ENCODE measurements around the gene BDKRB1.

The BDKRB1 gene

GRCh38 chr14:96287856-96288255 lies 31.8 kb downstream of the BDKRB1 start:
- no peaks in the 10 kb centered on the region for H3K9me3 ChIP-seq (ENCODE audit: control insufficient read depth in 1 of 2, low read length in 2 of 2)
- H3K4me3 ChIP-seq (ENCODE audit: low read depth in 1 of 2, low read length in 2 of 2), result no peak overlapping the region
- H3K4me1 ChIP-seq (ENCODE audit: control insufficient read depth in 1 of 2, insufficient read depth in 2 of 2, low read length in 2 of 2), result no peaks in the 10 kb centered on the region
- no peak overlapping the region for H3K27ac ChIP-seq (ENCODE audit: low read depth, low read length)
- H3K27me3 ChIP-seq (ENCODE audit: control insufficient read depth in 1 of 2, insufficient read depth in 2 of 2, low read length in 2 of 2), result no peaks in the 10 kb centered on the region
- no peak overlapping the region for H3K9ac ChIP-seq (ENCODE audit: low read depth in 1 of 2, low read length in 2 of 2)
- peaks cover 12 to 50% of the 10 kb centered on the region in 2 donors for H3K36me3 ChIP-seq (ENCODE audit: control insufficient read depth in 1 of 2, insufficient read depth in 2 of 2, low read length in 2 of 2)

GRCh38 chr14:96294246-96294645 lies 38.2 kb downstream of the BDKRB1 start:
- H3K27me3 ChIP-seq (ENCODE audit: control insufficient read depth in 1 of 2, insufficient read depth in 2 of 2, low read length in 2 of 2), result no peaks in the 10 kb centered on the region
- H3K9me3 ChIP-seq (ENCODE audit: control insufficient read depth in 1 of 2, low read length in 2 of 2), result no peaks in the 10 kb centered on the region
- H3K4me3 ChIP-seq (ENCODE audit: low read depth in 1 of 2, low read length in 2 of 2), result no peak overlapping the region
- peaks cover 7 to 32% of the 10 kb centered on the region in 2 donors for H3K36me3 ChIP-seq (ENCODE audit: control insufficient read depth in 1 of 2, insufficient read depth in 2 of 2, low read length in 2 of 2)
- no peak overlapping the region for H3K9ac ChIP-seq (ENCODE audit: low read depth in 1 of 2, low read length in 2 of 2)
- no peaks in the 10 kb centered on the region for H3K4me1 ChIP-seq (ENCODE audit: control insufficient read depth in 1 of 2, insufficient read depth in 2 of 2, low read length in 2 of 2)
- H3K27ac ChIP-seq (ENCODE audit: low read depth, low read length), result no peak overlapping the region

GRCh38 chr14:96297000-96297399 lies 41.0 kb downstream of the BDKRB1 start:
- Histone ChIP-seq H3K27ac (ENCODE audit: low read depth, low read length) (no peak overlapping the region), H3K36me3 (ENCODE audit: control insufficient read depth in 1 of 2, insufficient read depth in 2 of 2, low read length in 2 of 2) (peaks cover 3 to 26% of the 10 kb centered on the region in 2 donors)

GRCh38 chr14:96297997-96298515 lies 42.0 kb downstream of the BDKRB1 start:
- Histone ChIP-seq H3K4me1 (ENCODE audit: control insufficient read depth in 1 of 2, insufficient read depth in 2 of 2, low read length in 2 of 2) (peaks cover 0 to 8% of the 10 kb centered on the region in 2 donors), H3K9me3 (ENCODE audit: control insufficient read depth in 1 of 2, low read length in 2 of 2) (no peaks in the 10 kb centered on the region), H3K9ac (ENCODE audit: low read depth in 1 of 2, low read length in 2 of 2) (no peak overlapping the region), H3K36me3 (ENCODE audit: control insufficient read depth in 1 of 2, insufficient read depth in 2 of 2, low read length in 2 of 2) (peaks cover 5 to 33% of the 10 kb centered on the region in 2 donors), H3K27me3 (ENCODE audit: control insufficient read depth in 1 of 2, insufficient read depth in 2 of 2, low read length in 2 of 2) (no peaks in the 10 kb centered on the region), H3K4me3 (ENCODE audit: low read depth in 1 of 2, low read length in 2 of 2) (no peak overlapping the region), H3K27ac (ENCODE audit: low read depth, low read length) (no peak overlapping the region)

More at GRCh38 chr14:96297000-96297399, 41.0 kb downstream of the BDKRB1 start:
- Histone ChIP-seq H3K9ac (ENCODE audit: low read depth in 1 of 2, low read length in 2 of 2) (no peak overlapping the region), H3K4me1 (ENCODE audit: control insufficient read depth in 1 of 2, insufficient read depth in 2 of 2, low read length in 2 of 2) (peaks cover 0 to 8% of the 10 kb centered on the region in 2 donors), H3K9me3 (ENCODE audit: control insufficient read depth in 1 of 2, low read length in 2 of 2) (no peaks in the 10 kb centered on the region), H3K27me3 (ENCODE audit: control insufficient read depth in 1 of 2, insufficient read depth in 2 of 2, low read length in 2 of 2) (no peaks in the 10 kb centered on the region), H3K4me3 (ENCODE audit: low read depth in 1 of 2, low read length in 2 of 2) (no peak overlapping the region)

GRCh38 chr14:96299441-96299840 lies 43.4 kb downstream of the BDKRB1 start:
- H3K9me3 ChIP-seq (ENCODE audit: control insufficient read depth in 1 of 2, low read length in 2 of 2), result no peaks in the 10 kb centered on the region
- H3K4me1 ChIP-seq (ENCODE audit: control insufficient read depth in 1 of 2, insufficient read depth in 2 of 2, low read length in 2 of 2), result peaks cover 0 to 8% of the 10 kb centered on the region in 2 donors
- H3K27me3 ChIP-seq (ENCODE audit: control insufficient read depth in 1 of 2, insufficient read depth in 2 of 2, low read length in 2 of 2), result no peaks in the 10 kb centered on the region
- H3K9ac ChIP-seq (ENCODE audit: low read depth in 1 of 2, low read length in 2 of 2), result no peak overlapping the region
- peaks cover 15 to 29% of the 10 kb centered on the region in 2 donors for H3K36me3 ChIP-seq (ENCODE audit: control insufficient read depth in 1 of 2, insufficient read depth in 2 of 2, low read length in 2 of 2)
- H3K4me3 ChIP-seq (ENCODE audit: low read depth in 1 of 2, low read length in 2 of 2), result no peak overlapping the region
- H3K27ac ChIP-seq (ENCODE audit: low read depth, low read length), result no peak overlapping the region

GRCh38 chr14:96303981-96304380 lies 48.0 kb downstream of the BDKRB1 start:
- peaks cover 22 to 35% of the 10 kb centered on the region in 2 donors for H3K36me3 ChIP-seq (ENCODE audit: control insufficient read depth in 1 of 2, insufficient read depth in 2 of 2, low read length in 2 of 2)
- no peaks in the 10 kb centered on the region for H3K27me3 ChIP-seq (ENCODE audit: control insufficient read depth in 1 of 2, insufficient read depth in 2 of 2, low read length in 2 of 2)
- H3K4me1 ChIP-seq (ENCODE audit: control insufficient read depth in 1 of 2, insufficient read depth in 2 of 2, low read length in 2 of 2), result peaks cover 0 to 15% of the 10 kb centered on the region in 2 donors
- H3K9me3 ChIP-seq (ENCODE audit: control insufficient read depth in 1 of 2, low read length in 2 of 2), result no peaks in the 10 kb centered on the region
- H3K4me3 ChIP-seq (ENCODE audit: low read depth in 1 of 2, low read length in 2 of 2), result no peak overlapping the region
- no peak overlapping the region for H3K27ac ChIP-seq (ENCODE audit: low read depth, low read length)
- H3K9ac ChIP-seq (ENCODE audit: low read depth in 1 of 2, low read length in 2 of 2), result no peak overlapping the region

- H3K36me3 ChIP-seq (ENCODE audit: control insufficient read depth in 1 of 2, insufficient read depth in 2 of 2, low read length in 2 of 2), result peaks cover 22 to 32% of the 10 kb centered on the region in 2 donors
- no peak overlapping the region for H3K4me3 ChIP-seq (ENCODE audit: low read depth in 1 of 2, low read length in 2 of 2)
- no peak overlapping the region for H3K9ac ChIP-seq (ENCODE audit: low read depth in 1 of 2, low read length in 2 of 2)
- H3K4me1 ChIP-seq (ENCODE audit: control insufficient read depth in 1 of 2, insufficient read depth in 2 of 2, low read length in 2 of 2), result peaks cover 0 to 22% of the 10 kb centered on the region in 2 donors
- no peaks in the 10 kb centered on the region for H3K27me3 ChIP-seq (ENCODE audit: control insufficient read depth in 1 of 2, insufficient read depth in 2 of 2, low read length in 2 of 2)
- no peak overlapping the region for H3K27ac ChIP-seq (ENCODE audit: low read depth, low read length)
- no peaks in the 10 kb centered on the region for H3K9me3 ChIP-seq (ENCODE audit: control insufficient read depth in 1 of 2, low read length in 2 of 2)
These were observed 48.9 kb downstream of the BDKRB1 start for GRCh38 chr14:96304956-96305355.

- Histone ChIP-seq H3K9me3 (ENCODE audit: control insufficient read depth in 1 of 2, low read length in 2 of 2) (no peaks in the 10 kb centered on the region), H3K36me3 (ENCODE audit: control insufficient read depth in 1 of 2, insufficient read depth in 2 of 2, low read length in 2 of 2) (peaks cover 22 to 25% of the 10 kb centered on the region in 2 donors), H3K4me1 (ENCODE audit: control insufficient read depth in 1 of 2, insufficient read depth in 2 of 2, low read length in 2 of 2) (peaks cover 7 to 26% of the 10 kb centered on the region in 2 donors), H3K9ac (ENCODE audit: low read depth in 1 of 2, low read length in 2 of 2) (no peak overlapping the region), H3K27ac (ENCODE audit: low read depth, low read length) (no peak overlapping the region), H3K4me3 (ENCODE audit: low read depth in 1 of 2, low read length in 2 of 2) (no peak overlapping the region), H3K27me3 (ENCODE audit: control insufficient read depth in 1 of 2, insufficient read depth in 2 of 2, low read length in 2 of 2) (no peaks in the 10 kb centered on the region)
These were observed 51.4 kb downstream of the BDKRB1 start for GRCh38 chr14:96307434-96307833.

- Histone ChIP-seq H3K9me3 (ENCODE audit: control insufficient read depth in 1 of 2, low read length in 2 of 2) (no peaks in the 10 kb centered on the region), H3K36me3 (ENCODE audit: control insufficient read depth in 1 of 2, insufficient read depth in 2 of 2, low read length in 2 of 2) (peaks cover 11 to 26% of the 10 kb centered on the region in 2 donors), H3K9ac (ENCODE audit: low read depth in 1 of 2, low read length in 2 of 2) (peak overlapping the region in 1 of 2 donors; percentile 16), H3K4me1 (ENCODE audit: control insufficient read depth in 1 of 2, insufficient read depth in 2 of 2, low read length in 2 of 2) (peaks cover 7 to 26% of the 10 kb centered on the region in 2 donors), H3K27ac (ENCODE audit: low read depth, low read length) (no peak overlapping the region), H3K4me3 (ENCODE audit: low read depth in 1 of 2, low read length in 2 of 2) (peak overlapping the region; percentile 28 to 49), H3K27me3 (ENCODE audit: control insufficient read depth in 1 of 2, insufficient read depth in 2 of 2, low read length in 2 of 2) (no peaks in the 10 kb centered on the region)
These were observed 53.3 kb downstream of the BDKRB1 start for GRCh38 chr14:96309133-96309895.

GRCh38 chr14:96309896-96310330 lies 53.9 kb downstream of the BDKRB1 start:
- Histone ChIP-seq H3K4me3 (ENCODE audit: low read depth in 1 of 2, low read length in 2 of 2) (no peak overlapping the region), H3K36me3 (ENCODE audit: control insufficient read depth in 1 of 2, insufficient read depth in 2 of 2, low read length in 2 of 2) (peaks cover 7 to 28% of the 10 kb centered on the region in 2 donors), H3K4me1 (ENCODE audit: control insufficient read depth in 1 of 2, insufficient read depth in 2 of 2, low read length in 2 of 2) (peaks cover 7 to 26% of the 10 kb centered on the region in 2 donors), H3K9ac (ENCODE audit: low read depth in 1 of 2, low read length in 2 of 2) (no peak overlapping the region), H3K9me3 (ENCODE audit: control insufficient read depth in 1 of 2, low read length in 2 of 2) (no peaks in the 10 kb centered on the region), H3K27ac (ENCODE audit: low read depth, low read length) (no peak overlapping the region), H3K27me3 (ENCODE audit: control insufficient read depth in 1 of 2, insufficient read depth in 2 of 2, low read length in 2 of 2) (no peaks in the 10 kb centered on the region)

All from duodenal mucosa (tissue), 2 donors.